GM20000 (cell line): Measurements from ENCODE around the gene ADD3.

Experiments used
- DNase-seq: peaks from one replicate; pipeline ENCODE4 v3.0.0; 2012; ENCODE audit warnings: low spot score
- TF ChIP-seq, protein P1 (sequence below): IDR thresholded peaks from 2 replicates; pipeline ENCODE4 v1.5.1; 2012; ENCODE audit warnings: mild to moderate bottlenecking, control low read depth; ENCODE audit errors: extremely low read depth, missing control alignments

Gene ADD3

DNA sequence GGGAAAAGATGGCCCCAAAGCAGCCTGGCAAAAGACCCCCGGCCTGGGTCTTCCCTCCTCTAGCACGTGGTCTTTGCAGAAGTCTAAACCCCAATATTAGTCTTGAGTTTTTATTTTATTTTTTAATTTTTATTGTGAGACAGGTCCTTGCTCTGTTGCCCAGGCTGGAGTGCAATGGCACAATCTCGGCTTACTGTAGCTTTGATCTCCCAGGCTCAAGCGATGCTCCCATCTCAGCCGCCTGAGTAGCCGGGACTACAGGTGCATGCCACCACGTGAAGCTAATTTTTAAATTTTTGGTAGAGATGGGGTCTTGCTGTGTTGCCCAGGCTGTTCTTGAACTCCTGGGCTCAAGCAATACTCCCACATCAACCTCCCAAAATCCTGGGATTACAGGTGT is 159.4 kb downstream of the ADD3 start:
- TF ChIP-seq, protein P1, sequence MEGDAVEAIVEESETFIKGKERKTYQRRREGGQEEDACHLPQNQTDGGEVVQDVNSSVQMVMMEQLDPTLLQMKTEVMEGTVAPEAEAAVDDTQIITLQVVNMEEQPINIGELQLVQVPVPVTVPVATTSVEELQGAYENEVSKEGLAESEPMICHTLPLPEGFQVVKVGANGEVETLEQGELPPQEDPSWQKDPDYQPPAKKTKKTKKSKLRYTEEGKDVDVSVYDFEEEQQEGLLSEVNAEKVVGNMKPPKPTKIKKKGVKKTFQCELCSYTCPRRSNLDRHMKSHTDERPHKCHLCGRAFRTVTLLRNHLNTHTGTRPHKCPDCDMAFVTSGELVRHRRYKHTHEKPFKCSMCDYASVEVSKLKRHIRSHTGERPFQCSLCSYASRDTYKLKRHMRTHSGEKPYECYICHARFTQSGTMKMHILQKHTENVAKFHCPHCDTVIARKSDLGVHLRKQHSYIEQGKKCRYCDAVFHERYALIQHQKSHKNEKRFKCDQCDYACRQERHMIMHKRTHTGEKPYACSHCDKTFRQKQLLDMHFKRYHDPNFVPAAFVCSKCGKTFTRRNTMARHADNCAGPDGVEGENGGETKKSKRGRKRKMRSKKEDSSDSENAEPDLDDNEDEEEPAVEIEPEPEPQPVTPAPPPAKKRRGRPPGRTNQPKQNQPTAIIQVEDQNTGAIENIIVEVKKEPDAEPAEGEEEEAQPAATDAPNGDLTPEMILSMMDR: no peak
- DNase-seq: no peak

DNA sequence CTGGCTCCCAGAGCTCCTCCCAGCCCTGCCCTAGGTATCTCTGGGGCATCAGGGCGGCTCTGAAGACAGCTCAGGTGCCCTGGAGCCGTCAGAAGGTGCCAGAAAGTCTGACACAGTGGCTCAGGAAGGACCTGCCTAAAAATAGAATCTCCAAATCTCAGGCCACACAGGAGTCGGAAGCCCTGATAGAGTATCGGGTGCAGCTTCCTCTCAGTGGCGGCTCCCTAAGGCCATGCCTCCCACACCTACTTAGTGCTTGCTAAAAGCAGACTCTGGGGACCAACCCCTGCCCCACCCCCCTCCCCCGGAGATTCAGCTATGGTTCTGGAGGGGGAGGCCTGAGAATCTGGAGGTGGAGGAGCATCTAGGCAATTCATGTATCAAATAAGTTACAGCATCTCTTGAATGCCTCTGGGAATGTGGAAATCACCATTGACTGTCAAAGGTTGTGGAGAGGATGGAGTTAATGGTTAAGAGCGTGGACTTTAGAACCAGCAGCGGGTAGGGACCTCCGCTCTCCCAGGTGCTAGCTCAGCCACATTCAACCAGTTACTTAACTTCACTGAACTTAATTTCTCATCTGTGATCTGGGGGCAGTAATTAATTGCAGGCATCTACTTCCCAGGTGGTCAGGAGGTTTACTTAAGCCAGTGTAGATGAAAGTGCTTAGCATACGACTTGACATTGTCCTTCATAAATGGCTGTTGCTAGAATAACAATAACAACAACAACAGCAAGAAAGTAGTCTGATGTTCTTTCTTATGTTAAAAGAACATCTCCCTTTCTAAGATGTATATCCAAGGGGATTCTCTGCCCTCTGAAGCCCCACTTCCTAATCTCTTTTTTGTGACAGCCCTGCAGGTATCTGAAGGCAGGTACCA is 161.1 kb downstream of the ADD3 start:
- DNase-seq: no peak
- TF ChIP-seq, protein P1: no peak

DNA sequence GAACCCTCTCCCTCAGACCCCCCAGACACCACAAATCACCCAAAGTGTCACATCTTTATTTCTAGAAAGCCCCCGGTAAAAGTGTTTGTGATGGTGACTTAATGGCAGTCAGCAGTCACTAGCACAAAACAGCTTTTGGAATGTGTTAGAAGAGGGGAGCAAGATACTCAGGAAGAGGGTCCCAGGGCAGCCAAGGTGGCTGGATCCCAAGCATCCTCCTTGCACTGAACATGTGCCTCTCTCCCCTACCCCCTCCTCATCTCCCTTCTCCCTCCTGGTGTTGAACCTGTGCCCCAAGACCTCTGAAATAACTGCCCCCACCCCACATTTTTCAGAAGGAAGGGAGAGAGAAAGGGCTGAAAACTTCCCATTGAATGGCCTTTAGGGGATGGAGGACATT is 161.8 kb downstream of the ADD3 start:
- TF ChIP-seq, protein P1: no peak
- DNase-seq: no peak

DNA sequence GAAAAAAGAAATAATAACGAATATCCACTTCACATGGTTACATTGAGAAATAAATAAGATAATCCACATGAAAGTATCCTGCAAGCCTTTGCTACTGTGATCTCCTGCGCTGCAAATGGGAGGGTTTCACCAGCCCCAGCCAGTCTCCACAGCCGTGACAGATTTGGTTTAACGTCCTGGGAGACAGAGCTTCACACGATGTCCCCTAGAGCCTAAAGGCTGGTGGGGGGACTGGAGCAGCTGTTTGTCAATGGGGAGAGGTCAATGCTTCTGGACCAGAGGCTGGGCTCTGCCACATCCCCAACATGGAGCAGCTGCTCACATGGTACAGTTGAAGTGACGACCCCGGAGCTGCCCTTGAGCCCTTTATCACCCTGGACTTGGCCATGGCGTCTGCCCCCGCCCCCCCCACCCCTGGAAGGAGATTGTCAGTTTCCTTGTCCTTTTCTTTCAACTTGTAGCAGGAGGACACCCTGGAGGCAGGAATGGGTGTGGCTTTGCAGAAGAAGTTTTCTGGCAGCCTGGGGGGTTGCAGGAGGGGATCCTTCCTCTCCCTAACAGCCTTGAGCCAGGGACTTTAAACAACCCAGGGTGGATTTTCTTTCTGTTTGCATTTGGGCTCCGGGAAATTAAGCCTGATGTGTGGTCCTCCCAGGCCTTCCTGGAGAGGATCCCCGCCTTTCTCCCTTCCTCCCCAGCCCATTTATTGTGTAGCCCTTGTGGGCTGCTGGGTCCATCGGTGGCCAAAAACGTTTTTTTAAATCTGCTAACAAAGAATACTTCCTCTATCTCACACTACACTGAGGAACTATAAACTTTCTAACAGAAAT is 162.6 kb downstream of the ADD3 start:
- no peak for DNase-seq
- TF ChIP-seq, protein P1: no peak

DNA sequence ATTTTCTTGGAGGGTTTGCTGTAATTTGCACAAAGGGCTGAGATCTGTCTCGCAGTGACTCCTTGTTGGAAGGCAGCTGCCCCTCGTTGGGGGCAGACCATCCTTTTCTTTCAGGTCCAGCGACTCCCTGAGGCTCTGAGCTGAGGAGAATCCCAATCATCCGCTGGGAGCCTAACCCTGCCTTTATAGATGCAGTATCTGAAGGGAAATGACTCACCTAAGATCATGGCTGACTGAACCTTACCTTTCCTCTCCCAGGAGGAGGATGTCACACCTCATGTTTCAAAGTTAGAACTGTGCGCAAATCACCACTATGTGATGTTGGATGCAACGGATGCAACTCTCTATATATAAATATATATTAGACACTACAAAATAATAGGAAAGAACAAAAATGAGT is 163.2 kb downstream of the ADD3 start:
- TF ChIP-seq, protein P1: no peak
- no peak for DNase-seq

- TF ChIP-seq, protein P1: no peak
- DNase-seq: no peak
Observed at GRCh38 chr10:110172155-110172554, 164.4 kb downstream of the ADD3 start.

GRCh38 chr10:110174201-110174600 is 166.4 kb downstream of the ADD3 start:
- DNase-seq: no peak

More at GRCh38 chr10:110174201-110174600, 166.4 kb downstream of the ADD3 start:
- TF ChIP-seq, protein P1: no peak
